HUES6 (cell line): ENCODE data around the gene HOXB8.

ENCODE experiments used
- H3K27ac ChIP-seq: 2 replicates; pipeline ENCODE4 v1.7.0; 2013; ENCODE audit warnings: low read depth, mild to moderate bottlenecking, low read length, inconsistent platforms
- H3K27me3 ChIP-seq: 2 replicates; pipeline ENCODE4 v1.6.1; 2013; ENCODE audit warnings: low read length; ENCODE audit not compliant: control insufficient read depth, insufficient read depth
- H3K36me3 ChIP-seq: 2 replicates; pipeline ENCODE4 v1.6.1; 2013; ENCODE audit warnings: low read length; ENCODE audit not compliant: control insufficient read depth, insufficient read depth
- H3K4me1 ChIP-seq: 2 replicates; pipeline ENCODE4 v1.6.1; 2013; ENCODE audit warnings: low read length; ENCODE audit not compliant: control insufficient read depth, insufficient read depth
- H3K4me3 ChIP-seq: 2 replicates; pipeline ENCODE4 v1.5.1; 2013; ENCODE audit warnings: low read depth, low read length
- H3K9ac ChIP-seq: one replicate; pipeline ENCODE4 v1.6.1; 2013; ENCODE audit warnings: mild to moderate bottlenecking, low read length
- H3K9me3 ChIP-seq: 2 replicates; pipeline ENCODE4 v1.6.1; 2013; ENCODE audit warnings: low read depth, low read length; ENCODE audit not compliant: control insufficient read depth, insufficient read depth

The HOXB8 gene

GRCh38 chr17:48615047-48615962 lies at the start of gene HOXB8:
Gene HOXB8, minus strand, starts transcription at chr17:48615292. Its CDS starts 588 bp downstream, at chr17:48614704.
- H3K4me1 ChIP-seq, result peaks cover 17% of the 10 kb centered on the region
- H3K27me3 ChIP-seq, result peaks cover 99% of the 10 kb centered on the region
- H3K27ac ChIP-seq, result peak within 1 kb of the TSS; percentile 18; the same call in 1 of the 2 replicates
- H3K4me3 ChIP-seq, result peak within 1 kb of the TSS; percentile 52
- H3K36me3 ChIP-seq, result no peaks in the 10 kb centered on the region
- H3K9me3 ChIP-seq, result no peaks in the 10 kb centered on the region
- peak within 1 kb of the TSS; percentile 94 for H3K9ac ChIP-seq

GRCh38 chr17:48663134-48663924 lies 48.2 kb upstream of the HOXB8 start:
- Histone ChIP-seq H3K27ac (no peak overlapping the region), H3K36me3 (no peaks in the 10 kb centered on the region), H3K4me1 (no peaks in the 10 kb centered on the region), H3K9ac (no peak overlapping the region), H3K4me3 (no peak overlapping the region), H3K9me3 (peaks cover 7% of the 10 kb centered on the region; the same call in 1 of the 2 replicates), H3K27me3 (peaks cover 19% of the 10 kb centered on the region; the same call in 1 of the 2 replicates)

- Histone ChIP-seq H3K9ac (no peak overlapping the region), H3K27me3 (peaks cover 40% of the 10 kb centered on the region), H3K27ac (no peak overlapping the region), H3K4me3 (no peak overlapping the region), H3K36me3 (no peaks in the 10 kb centered on the region), H3K9me3 (peaks cover 7% of the 10 kb centered on the region; the same call in 1 of the 2 replicates), H3K4me1 (no peaks in the 10 kb centered on the region)
Measured at GRCh38 chr17:48655913-48656312, 40.8 kb upstream of the HOXB8 start.

- Histone ChIP-seq H3K27ac (no peak overlapping the region), H3K27me3 (peaks cover 70% of the 10 kb centered on the region), H3K9ac (no peak overlapping the region), H3K36me3 (no peaks in the 10 kb centered on the region), H3K9me3 (no peaks in the 10 kb centered on the region), H3K4me3 (no peak overlapping the region), H3K4me1 (peaks cover 8% of the 10 kb centered on the region)
Measured at GRCh38 chr17:48649741-48650140, 34.6 kb upstream of the HOXB8 start.

- no peaks in the 10 kb centered on the region for H3K36me3 ChIP-seq
- H3K4me3 ChIP-seq, result peak overlapping the region; percentile 54
- no peaks in the 10 kb centered on the region for H3K9me3 ChIP-seq
- peaks cover 86% of the 10 kb centered on the region for H3K27me3 ChIP-seq
- peaks cover 8% of the 10 kb centered on the region for H3K4me1 ChIP-seq
- H3K27ac ChIP-seq, result no peak overlapping the region
- H3K9ac ChIP-seq, result no peak overlapping the region
Measured at GRCh38 chr17:48647963-48648245, 32.8 kb upstream of the HOXB8 start.

GRCh38 chr17:48647103-48647962 lies 32.2 kb upstream of the HOXB8 start:
- Histone ChIP-seq H3K9ac (no peak overlapping the region), H3K4me1 (peaks cover 8% of the 10 kb centered on the region), H3K27ac (no peak overlapping the region), H3K4me3 (peak overlapping the region; percentile 54), H3K36me3 (no peaks in the 10 kb centered on the region), H3K27me3 (peaks cover 87% of the 10 kb centered on the region), H3K9me3 (no peaks in the 10 kb centered on the region)

- Histone ChIP-seq H3K27ac (no peak overlapping the region), H3K4me1 (peaks cover 13% of the 10 kb centered on the region), H3K27me3 (peaks cover 90% of the 10 kb centered on the region), H3K9ac (peak overlapping the region; percentile 68), H3K4me3 (peak overlapping the region; percentile 54), H3K9me3 (no peaks in the 10 kb centered on the region), H3K36me3 (no peaks in the 10 kb centered on the region)
Measured at GRCh38 chr17:48646183-48647102, 31.4 kb upstream of the HOXB8 start.

GRCh38 chr17:48645639-48646182 lies 30.6 kb upstream of the HOXB8 start:
- no peak overlapping the region for H3K27ac ChIP-seq
- peaks cover 98% of the 10 kb centered on the region for H3K27me3 ChIP-seq
- H3K4me3 ChIP-seq, result peak overlapping the region; percentile 54
- peak overlapping the region; percentile 68 for H3K9ac ChIP-seq
- no peaks in the 10 kb centered on the region for H3K36me3 ChIP-seq
- H3K4me1 ChIP-seq, result peaks cover 13% of the 10 kb centered on the region
- no peaks in the 10 kb centered on the region for H3K9me3 ChIP-seq

GRCh38 chr17:48644910-48645557 lies 29.9 kb upstream of the HOXB8 start:
- H3K36me3 ChIP-seq, result no peaks in the 10 kb centered on the region
- peaks cover 13% of the 10 kb centered on the region for H3K4me1 ChIP-seq
- H3K4me3 ChIP-seq, result peak overlapping the region; percentile 54; the same call in 1 of the 2 replicates
- peak overlapping the region; percentile 40 for H3K9ac ChIP-seq
- peaks cover 99% of the 10 kb centered on the region for H3K27me3 ChIP-seq
- H3K27ac ChIP-seq, result no peak overlapping the region
- H3K9me3 ChIP-seq, result no peaks in the 10 kb centered on the region
